SK-N-SH (cell line): ENCODE data around the gene CNPPD1. TPM values are rescaled to one million over a fixed set of nuclear protein-coding genes. Genes with fewer than 3 reads are reported as not detected.

Source experiments
- CTCF ChIA-PET: fragments of 300-600, 350-600 bp; formaldehyde crosslinking; extraction: SDS; loops from one replicate; lab custom pipeline; 2021; lab: Yijun Ruan, JAX
- POLR2A ChIA-PET: fragments of 350-600 bp; sonication (Branson Sonifier 250); formaldehyde crosslinking; extraction: SDS; loops from one replicate; lab custom pipeline; 2020; ENCODE audit warnings: antibody characterized with exemption, inconsistent platforms; lab: Yijun Ruan, JAX
- DNase-seq: peaks from one replicate; pipeline ENCODE4 v3.0.0; 2012
- H2AFZ ChIP-seq: fragments of 200-600 bp; sonication (generic); 2 replicates; pipeline ENCODE4 v1.8.1; 2016; ENCODE audit warnings: antibody characterized with exemption, mild to moderate bottlenecking, low read depth
- H3F3A ChIP-seq: fragments of 200-600 bp; sonication (generic); replicated peaks from 2 replicates; pipeline ENCODE3; 2016; ENCODE audit warnings: antibody characterized with exemption, mild to moderate bottlenecking; ENCODE audit not compliant: insufficient read depth
- H3K27ac ChIP-seq, 2 experiments: fragments of 200-500 bp in 1 of 2; fragments of 200-600 bp in 1 of 2; sonication (Bioruptor generic) in 1 of 2; sonication (generic), shearing (Covaris generic) in 1 of 2; 2 replicates each; pipeline versions ENCODE4 v1.5.1 to v1.6.1; 2014 to 2016; ENCODE audit warnings: low read depth in 2 of 2, inconsistent platforms in 1 of 2, low read length in 1 of 2, mild to moderate bottlenecking in 1 of 2, mixed read lengths in 1 of 2
- H3K27me3 ChIP-seq: fragments of 200-600 bp; sonication (generic), shearing (Covaris generic); 2 replicates; pipeline ENCODE4 v1.6.1; 2016; ENCODE audit warnings: mixed run types; ENCODE audit not compliant: insufficient read depth
- H3K36me3 ChIP-seq, 2 experiments: fragments of 200-500 bp in 1 of 2; fragments of 200-600 bp in 1 of 2; sonication (Bioruptor generic) in 1 of 2; sonication (generic) in 1 of 2; replicated peaks in 1 of 2; 2 replicates each; pipeline versions ENCODE3 to v1.5.1; 2014 to 2016; ENCODE audit warnings: low read length in 1 of 2, mild to moderate bottlenecking in 1 of 2; ENCODE audit not compliant: insufficient read depth in 2 of 2, control insufficient read depth in 1 of 2
- H3K4me1 ChIP-seq, 2 experiments: fragments of 200-500 bp in 1 of 2; fragments of 200-600 bp in 1 of 2; sonication (Bioruptor generic) in 1 of 2; sonication (generic), shearing (Covaris generic) in 1 of 2; 2 replicates each; pipeline versions ENCODE4 v1.5.1 to v1.6.1; 2014 to 2016; ENCODE audit warnings: low read depth in 1 of 2, low read length in 1 of 2, mixed run types in 1 of 2; ENCODE audit not compliant: insufficient read depth in 2 of 2, control insufficient read depth in 1 of 2
- H3K4me2 ChIP-seq: fragments of 200-600 bp; sonication (generic), shearing (Covaris generic); 2 replicates; pipeline ENCODE4 v1.6.1; 2017; ENCODE audit warnings: mixed run types
- H3K4me3 ChIP-seq, 2 experiments: fragments of 200-500 bp in 1 of 2; fragments of 200-600 bp in 1 of 2; sonication (Bioruptor generic) in 1 of 2; sonication (generic), shearing (Covaris generic) in 1 of 2; 2 replicates each; pipeline versions ENCODE4 v1.5.1 to v1.8.1; 2014 to 2016; ENCODE audit warnings: low read depth in 2 of 2, inconsistent platforms in 1 of 2, low read length in 1 of 2, mild to moderate bottlenecking in 1 of 2, mixed read lengths in 1 of 2, moderate library complexity in 1 of 2
- H3K79me2 ChIP-seq: fragments of 200-600 bp; sonication (generic); 2 replicates; pipeline ENCODE4 v1.8.1; 2017; ENCODE audit warnings: mild to moderate bottlenecking; ENCODE audit not compliant: insufficient read depth
- H3K9ac ChIP-seq: fragments of 200-600 bp; sonication (generic); 2 replicates; pipeline ENCODE4 v1.6.1; 2017; ENCODE audit warnings: mixed run types
- H3K9me2 ChIP-seq: fragments of 200-600 bp; sonication (generic); 2 replicates; pipeline ENCODE4 v1.6.1; 2017; ENCODE audit warnings: mixed run types
- H3K9me3 ChIP-seq: fragments of 200-600 bp; sonication (generic); 2 replicates; pipeline ENCODE4 v1.6.1; 2017; ENCODE audit warnings: mixed run types, mild to moderate bottlenecking, moderate library complexity
- H4K20me1 ChIP-seq: fragments of 200-600 bp; sonication (generic); 2 replicates; pipeline ENCODE4 v1.6.1; 2017; ENCODE audit warnings: mild to moderate bottlenecking, mixed run types; ENCODE audit not compliant: insufficient read depth
- CTCF ChIP-seq: fragments of 200-600 bp; sonication (generic); IDR thresholded peaks from 2 replicates; pipeline ENCODE4 v1.6.1; 2017; ENCODE audit warnings: antibody characterized with exemption, mild to moderate bottlenecking, moderate library complexity
- FOSL2 ChIP-seq: IDR thresholded peaks from 2 replicates; pipeline ENCODE4 v1.4.0; 2012; ENCODE audit warnings: low read depth, mild to moderate bottlenecking, moderate library complexity, borderline replicate concordance
- GABPA ChIP-seq: IDR thresholded peaks from 2 replicates; pipeline ENCODE4 v1.4.0; 2012; ENCODE audit warnings: low read depth, mild to moderate bottlenecking
- JUND ChIP-seq: IDR thresholded peaks from 2 replicates; pipeline ENCODE4 v1.4.0; 2012
- MEF2A ChIP-seq: IDR thresholded peaks from 2 replicates; pipeline ENCODE4 v1.4.0; 2012; ENCODE audit warnings: low read depth, borderline replicate concordance
- PBX3 ChIP-seq: IDR thresholded peaks from 2 replicates; pipeline ENCODE4; 2012
- POLR2AphosphoS5 ChIP-seq: IDR thresholded peaks from 2 replicates; pipeline ENCODE4 v1.6.1; 2012; ENCODE audit warnings: low read depth, low read length
- RAD21 ChIP-seq: IDR thresholded peaks from 2 replicates; pipeline ENCODE4 v1.6.1; 2012; ENCODE audit warnings: mild to moderate bottlenecking, low read length
- RXRA ChIP-seq: IDR thresholded peaks from 2 replicates; pipeline ENCODE4 v1.4.0; 2012; ENCODE audit warnings: low read depth, mild to moderate bottlenecking, borderline replicate concordance
- SIN3A ChIP-seq: IDR thresholded peaks from 2 replicates; pipeline ENCODE4 v1.6.1; 2012; ENCODE audit warnings: low read depth, mild to moderate bottlenecking, low read length, moderate library complexity, borderline replicate concordance
- SMC3 ChIP-seq: IDR thresholded peaks from 2 replicates; pipeline ENCODE4 v1.6.1; 2012; ENCODE audit warnings: low read depth, low read length, improper control_type of control experiment
- TEAD4 ChIP-seq: IDR thresholded peaks from 2 replicates; pipeline ENCODE4 v1.4.0; 2012; ENCODE audit warnings: mild to moderate bottlenecking, borderline replicate concordance; ENCODE audit not compliant: insufficient read depth
- USF1 ChIP-seq: IDR thresholded peaks from 2 replicates; pipeline ENCODE4 v1.4.0; 2012; ENCODE audit warnings: low read depth, borderline replicate concordance
- YY1 ChIP-seq: IDR thresholded peaks from 2 replicates; pipeline ENCODE4 v1.4.0; 2012; ENCODE audit warnings: low read depth, mild to moderate bottlenecking
- ZBTB33 ChIP-seq: IDR thresholded peaks from 2 replicates; pipeline ENCODE4 v1.4.0; 2012; ENCODE audit warnings: low read depth, borderline replicate concordance
- WGBS: methylation state at CpG from one replicate; pipeline ENCODE4 v1.1.6; 2017; ENCODE audit warnings: low lambda C conversion rate; 5-methylcytosine and 5-hydroxymethylcytosine counted together
- polyA plus RNA-seq, 3 experiments: library from polyadenylated mRNA; depleted of rRNA; stranded (reverse); fragments of >200 nt; gene quantifications; 2 replicates each; pipeline ENCODE4 v1.2.3, GENCODE V29; 2012

The CNPPD1 gene
- polyA plus RNA-seq, 1 of the 3 experiments (the other 2 are of a cell fraction): 75.9 TPM

GRCh38 chr2:219172231-219173154, 4.2 kb downstream of the CNPPD1 start:
- Histone ChIP-seq H3K9ac (no peak overlapping the region), H3K4me2 (no peak overlapping the region), H3K9me3 (no peaks in the 10 kb centered on the region), H2AFZ (no peak overlapping the region), H3K79me2 (peaks cover 12% of the 10 kb centered on the region; the same call in 1 of the 2 replicates), H3K4me1 (peaks cover 0 to 8% of the 10 kb centered on the region in 2 experiments; a peak in 2 of 4 replicates), H3K27ac (no peak overlapping the region), H3K9me2 (no peaks in the 10 kb centered on the region), H3K36me3 (peaks cover 11 to 32% of the 10 kb centered on the region in 2 experiments), H3K27me3 (no peaks in the 10 kb centered on the region), H3F3A (peaks cover 8% of the 10 kb centered on the region), H4K20me1 (no peaks in the 10 kb centered on the region), H3K4me3 (no peak overlapping the region)
- WGBS: 89% methylated on average over 14 of the region's 16 CpGs
- ChIA-PET POLR2A (interaction anchor here (1.0 kb wide), 1 partner anchor 317 kb away, joined by 3 read pairs; no protein-coding TSS in a partner anchor), CTCF (interaction anchor here (0.6 to 8.7 kb wide), 19 partner anchors 7 to 143 kb away, joined by 3 to 104 read pairs (median 8); partner anchors contain the start of genes DNAJB2, NHEJ1, RETREG2 and ZFAND2B)
- TF ChIP-seq RXRA (no peak), GABPA (no peak), ZBTB33 (no peak), USF1 (no peak), JUND (no peak), YY1 (no peak)
- no peak for DNase-seq

- no peaks in the 10 kb centered on the region for H3K9me3 ChIP-seq
- H2AFZ ChIP-seq: no peak overlapping the region
- peaks cover 11 to 32% of the 10 kb centered on the region in 2 experiments for H3K36me3 ChIP-seq
- WGBS: 49% methylated on average over 5 of the region's 6 CpGs
- H3F3A ChIP-seq: peaks cover 7% of the 10 kb centered on the region
- TF ChIP-seq SIN3A (no peak), RAD21 (peak; percentile 62), SMC3 (peak; percentile 36), FOSL2 (no peak), TEAD4 (no peak), MEF2A (no peak), CTCF (peak; percentile 81), PBX3 (no peak), POLR2AphosphoS5 (peak; percentile 19; the same call in 1 of the 2 replicates)
- H3K27me3 ChIP-seq: no peaks in the 10 kb centered on the region
- no peak overlapping the region for H3K9ac ChIP-seq
- H3K4me2 ChIP-seq: no peak overlapping the region
- POLR2A ChIA-PET: interaction anchor here (0.8 kb wide), 1 partner anchor 124 kb away, joined by 3 read pairs; no protein-coding TSS in a partner anchor
- no peaks in the 10 kb centered on the region for H4K20me1 ChIP-seq
- H3K4me3 ChIP-seq: no peak overlapping the region; a peak in 1 of 4 replicates
- H3K9me2 ChIP-seq: no peaks in the 10 kb centered on the region
- CTCF ChIA-PET: interaction anchor here (0.5 to 8.7 kb wide), 40 partner anchors 9 to 359 kb away, joined by 3 to 104 read pairs (median 4); partner anchors contain the start of genes ABCB6, DNAJB2, GLB1L and NHEJ1
- H3K79me2 ChIP-seq: peaks cover 9% of the 10 kb centered on the region; the same call in 1 of the 2 replicates
- peaks cover 0 to 8% of the 10 kb centered on the region in 2 experiments; a peak in 2 of 4 replicates for H3K4me1 ChIP-seq
- DNase-seq: peak; percentile 73
- H3K27ac ChIP-seq: peak overlapping the region; percentile 4 to 5; a peak in 2 of 4 replicates
These were observed 5.5 kb downstream of the CNPPD1 start for GRCh38 chr2:219171231-219171651.
